Stimulated activated CD8-positive, alpha-beta memory T cell treated with anti-CD3 and anti-CD28 coated beads, Interleukin-7, amount 100 ng/mL, for 4 hours (primary cell): ENCODE data around the gene GPR17.

Source experiments
- DNase-seq, 2 donors: peaks; one replicate each; pipeline ENCODE4 v3.0.0-alpha.2; 2020; ENCODE audit warnings: low read depth in 2 of 2

Gene GPR17

GRCh38 chr2:127654084-127654837 lies 8.3 kb downstream of the GPR17 start:
- no peak for DNase-seq

GRCh38 chr2:127654838-127655175 lies 8.9 kb downstream of the GPR17 start:
- DNase-seq: no peak

DNA sequence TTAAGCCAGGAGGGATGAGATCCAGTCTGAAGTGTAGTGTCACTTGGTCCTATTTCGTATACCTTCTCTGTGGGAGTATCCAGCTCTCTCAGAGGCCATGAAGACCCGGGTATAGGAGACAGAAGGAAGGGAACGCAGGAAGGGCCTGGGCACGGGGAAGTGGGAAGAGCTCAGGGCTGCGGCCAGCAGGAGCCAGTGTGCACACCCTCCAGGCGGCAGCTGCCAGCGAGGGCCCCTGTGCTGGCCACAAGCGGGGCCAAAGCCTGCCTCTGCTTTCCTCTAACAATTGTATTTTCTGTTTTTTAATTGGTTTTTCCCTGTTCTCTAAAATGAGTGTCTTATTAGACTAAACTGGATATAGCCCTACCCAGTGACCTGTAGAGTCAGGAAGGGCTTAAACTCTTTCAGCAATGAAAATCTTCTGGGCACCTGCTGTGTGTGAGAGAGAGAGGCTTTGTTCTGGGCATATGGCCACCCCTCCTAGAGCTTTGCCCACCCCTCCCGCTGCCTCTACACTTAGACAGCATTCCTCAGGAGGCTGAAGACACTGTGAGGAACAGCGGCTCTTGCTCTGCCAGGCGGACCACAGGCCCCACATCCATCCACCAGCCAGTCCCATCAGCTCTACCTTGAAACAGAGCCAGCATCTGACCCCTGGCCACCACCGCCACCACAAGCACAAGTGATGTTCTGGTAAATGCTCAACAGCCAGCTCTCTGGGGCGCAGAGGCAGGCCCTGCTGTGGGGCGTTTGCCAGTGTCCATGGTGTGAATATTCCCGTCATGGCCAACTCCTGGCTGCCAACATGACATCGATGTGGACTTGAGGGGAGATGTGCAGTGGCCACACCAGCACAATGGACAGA lies 9.5 kb downstream of the GPR17 start:
- DNase-seq: no peak

GRCh38 chr2:127656569-127657231 lies 10.7 kb downstream of the GPR17 start:
- no peak for DNase-seq

- no peak for DNase-seq
Observed at GRCh38 chr2:127657232-127657595, 11.3 kb downstream of the GPR17 start.

DNA sequence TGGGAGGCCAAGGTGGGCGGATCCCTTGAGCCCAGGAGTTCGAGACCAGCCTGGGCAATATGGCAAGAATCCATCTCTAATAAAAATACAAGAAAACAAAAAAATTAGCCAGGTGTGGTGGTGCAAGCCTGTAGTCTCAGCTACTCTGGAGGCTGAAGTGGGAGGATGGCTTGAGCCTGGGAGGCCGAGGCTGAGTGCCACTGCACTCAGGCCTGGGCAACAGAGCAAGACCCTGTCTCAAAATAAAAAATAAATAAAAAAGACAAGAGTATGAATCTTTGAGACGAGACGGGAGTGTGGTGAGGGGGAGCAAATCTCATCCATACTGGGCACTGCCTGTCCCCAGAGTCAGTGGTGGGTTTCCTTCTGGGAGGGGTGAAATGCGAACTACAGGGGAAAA lies 12.2 kb downstream of the GPR17 start:
- no peak for DNase-seq

- no peak for DNase-seq
Observed at GRCh38 chr2:127658641-127659407, 12.9 kb downstream of the GPR17 start.

GRCh38 chr2:127659408-127660290 lies 13.7 kb downstream of the GPR17 start:
- no peak for DNase-seq

DNA sequence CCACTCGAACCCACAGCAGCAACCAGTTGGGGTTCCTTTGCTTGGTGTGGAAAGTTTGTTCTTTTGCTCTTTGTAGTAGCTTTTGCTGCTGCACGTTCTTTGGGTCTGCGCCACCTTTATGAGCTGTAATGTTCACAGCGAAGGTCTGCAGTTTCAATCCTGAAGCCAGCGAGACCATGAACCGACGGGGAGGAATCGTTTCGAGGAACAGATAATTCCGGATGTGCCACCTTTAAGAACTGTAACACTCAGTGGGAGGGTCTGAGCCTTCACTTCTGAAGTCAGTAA lies 14.3 kb downstream of the GPR17 start:
- no peak for DNase-seq

DNA sequence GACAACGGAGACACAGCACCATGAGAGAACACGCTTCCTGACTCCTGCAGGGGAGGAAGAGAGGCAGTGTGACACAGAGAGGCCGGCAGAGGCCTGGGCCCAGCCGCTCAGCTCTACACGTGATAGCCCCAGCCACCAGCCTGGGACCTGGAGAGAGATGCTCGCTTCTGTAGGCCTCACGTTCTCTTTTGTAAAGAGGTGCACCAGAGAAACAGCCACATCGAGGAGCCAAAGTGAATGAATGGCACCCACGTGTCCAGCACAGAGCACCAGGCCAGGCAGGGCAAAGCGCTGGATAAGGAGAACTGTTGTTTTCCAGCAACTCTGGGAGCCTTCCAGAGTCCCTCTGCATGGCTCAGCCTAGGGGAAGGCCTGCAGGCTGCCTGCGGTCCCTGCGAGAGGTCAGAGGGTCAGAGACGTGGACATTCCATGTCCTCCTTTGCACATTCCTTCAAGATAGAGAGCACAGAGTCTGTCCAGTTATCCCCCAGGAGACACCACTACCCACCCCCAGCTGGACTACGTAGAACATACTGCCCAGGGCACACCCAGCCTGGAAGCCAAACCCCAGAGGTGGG lies 15.2 kb downstream of the GPR17 start:
- no peak for DNase-seq

DNA sequence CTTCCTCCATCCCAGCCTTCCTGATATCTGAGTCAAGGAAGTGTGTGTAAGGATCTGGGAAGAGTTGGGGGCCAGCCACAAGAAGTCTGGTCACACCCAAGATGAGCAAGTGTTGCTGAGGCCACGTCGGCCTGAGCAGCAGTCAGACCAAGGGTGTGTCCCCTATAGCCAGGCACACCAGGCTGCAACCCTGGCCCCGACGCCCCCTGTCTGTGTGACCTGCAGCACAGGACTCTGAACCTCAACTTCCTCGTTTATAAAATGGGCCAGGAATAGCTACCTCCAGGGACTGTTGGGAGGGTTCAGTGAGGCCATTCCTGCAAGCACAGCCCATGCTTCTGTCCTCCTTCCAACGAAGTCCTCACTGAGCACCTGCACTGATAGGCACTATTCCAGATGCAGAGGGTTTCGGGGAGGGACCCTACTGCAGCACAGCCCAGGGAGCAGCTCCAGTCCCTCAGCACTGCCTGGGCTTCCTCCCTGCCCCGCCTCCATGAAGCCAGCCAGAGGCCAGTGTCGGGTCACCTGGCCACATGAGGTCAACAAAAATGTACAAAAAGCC lies 16.1 kb downstream of the GPR17 start:
- DNase-seq: no peak

GRCh38 chr2:127662937-127663565 lies 17.1 kb downstream of the GPR17 start:
- DNase-seq: no peak

- DNase-seq: no peak
Observed at GRCh38 chr2:127663566-127664064, 17.7 kb downstream of the GPR17 start.

DNA sequence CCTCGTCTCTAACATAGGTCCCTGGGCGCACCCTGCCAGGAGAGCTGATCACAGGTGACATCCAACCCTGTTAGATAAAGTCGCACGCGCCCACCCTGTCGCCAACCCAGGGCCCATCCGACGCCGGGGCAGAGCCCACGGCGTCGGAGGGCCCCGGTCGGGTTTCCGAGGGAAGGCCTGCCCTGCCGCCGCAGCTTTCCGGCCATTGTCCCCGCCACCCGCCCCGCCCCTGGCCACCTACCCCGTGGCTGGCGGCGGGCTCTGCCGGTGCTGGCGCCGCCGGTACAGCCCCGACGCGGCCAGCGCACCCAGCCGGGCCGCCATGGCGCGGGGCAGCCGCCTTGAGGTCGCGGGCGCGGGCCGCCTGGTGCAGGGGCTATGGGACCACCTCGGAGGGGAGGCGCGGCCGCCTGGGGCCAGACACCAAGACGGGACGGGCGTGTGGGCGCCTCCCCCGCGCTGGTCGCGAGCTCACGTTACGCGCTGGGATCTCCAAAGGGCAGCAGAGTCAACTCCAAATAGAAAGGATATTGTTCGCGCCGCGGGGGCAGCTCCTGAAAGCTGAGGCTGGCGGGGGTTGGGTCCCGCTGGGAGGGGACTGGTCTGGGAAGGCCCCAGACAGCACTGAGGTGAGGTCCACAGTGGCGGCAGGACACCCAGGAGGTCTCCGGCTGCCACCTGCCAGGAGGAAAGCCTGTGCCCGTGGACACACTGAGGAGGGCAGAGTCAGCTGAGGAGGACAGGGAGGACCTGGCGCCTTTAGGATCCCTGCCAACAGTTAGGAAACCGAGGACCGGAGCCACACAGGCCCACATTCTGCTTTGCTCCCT lies 18.3 kb downstream of the GPR17 start:
- DNase-seq: no peak

- no peak for DNase-seq
Observed at GRCh38 chr2:127664895-127665225, 18.9 kb downstream of the GPR17 start.

- no peak for DNase-seq
Observed at GRCh38 chr2:127665267-127665893, 19.4 kb downstream of the GPR17 start.

DNA sequence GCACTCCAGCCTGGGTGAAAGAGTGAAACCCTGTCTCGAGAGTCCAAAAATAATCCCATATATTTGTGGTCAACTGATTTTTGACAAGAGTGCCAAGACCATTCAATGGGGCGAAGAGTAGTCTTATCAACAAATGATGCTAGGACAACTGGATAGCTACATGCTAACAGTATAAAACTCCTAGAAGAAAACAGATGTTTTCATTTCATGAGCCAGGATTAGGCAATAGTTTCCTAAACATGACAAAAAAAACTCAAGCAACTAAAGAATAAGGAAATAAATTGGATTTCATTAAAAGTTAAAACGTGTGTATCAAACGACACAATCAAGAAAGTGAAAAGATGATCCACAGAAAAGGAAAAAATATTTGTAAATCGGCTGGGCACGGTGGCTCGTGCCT lies 23.1 kb downstream of the GPR17 start:
- no peak for DNase-seq
